CD14-positive monocyte (primary cell): Measurements from ENCODE around the gene RNF212B. TPM values are rescaled to one million over a fixed set of nuclear protein-coding genes. Genes with fewer than 3 reads are reported as not detected.
A peak's percentile ranks its signal among the peaks of the same experiment; 100 is the strongest.

ENCODE experiments used
- DNase-seq, 3 donors: peaks; one replicate each; pipeline ENCODE4 v3.0.0-alpha.2; 2011 to 2022
- H2AFZ ChIP-seq: 2 replicates; pipeline ENCODE4 v1.6.0; 2012; ENCODE audit warnings: mild to moderate bottlenecking, low read depth, low read length, inconsistent platforms; ENCODE audit not compliant: insufficient read depth, poor library complexity, severe bottlenecking
- H3K27ac ChIP-seq, 2 donors: 1 replicate in 1 of 2; 2 replicates in 1 of 2; pipeline ENCODE4 v1.5.1; 2012 to 2013; ENCODE audit warnings: low read length in 2 of 2, control low read depth in 1 of 2, inconsistent platforms in 1 of 2, low read depth in 1 of 2, mild to moderate bottlenecking in 1 of 2
- H3K27me3 ChIP-seq, 2 donors: one replicate each; pipeline versions ENCODE4 v1.6.0 to v1.6.1; 2011 to 2013; ENCODE audit warnings: low read length in 2 of 2; ENCODE audit not compliant: control insufficient read depth in 2 of 2, insufficient read depth in 2 of 2
- H3K36me3 ChIP-seq, 2 donors: replicated peaks in 1 of 2; 1 replicate in 1 of 2; 2 replicates in 1 of 2; pipeline versions ENCODE4 v1.5.1 to v1.6.1; 2012 to 2013; ENCODE audit warnings: low read length in 2 of 2, control low read depth in 1 of 2, inconsistent platforms in 1 of 2, mild to moderate bottlenecking in 1 of 2; ENCODE audit not compliant: insufficient read depth in 2 of 2, control insufficient read depth in 1 of 2
- H3K4me1 ChIP-seq, 2 donors: 1 replicate in 1 of 2; 2 replicates in 1 of 2; pipeline versions ENCODE4 v1.5.1 to v1.6.1; 2012 to 2013; ENCODE audit warnings: low read length in 2 of 2, control low read depth in 1 of 2, inconsistent platforms in 1 of 2, mild to moderate bottlenecking in 1 of 2, moderate library complexity in 1 of 2; ENCODE audit not compliant: insufficient read depth in 2 of 2, control insufficient read depth in 1 of 2
- H3K4me2 ChIP-seq: replicated peaks from 2 replicates; pipeline ENCODE3; 2012; ENCODE audit warnings: low read length, moderate library complexity, mild to moderate bottlenecking; ENCODE audit not compliant: poor library complexity, severe bottlenecking; ENCODE audit errors: extremely low read depth
- H3K4me3 ChIP-seq, 3 experiments: fragments of 200-600 bp in 1 of 3; sonication (generic) in 1 of 3; replicated peaks in 1 of 3; 1 replicate in 2 of 3; 2 replicates in 1 of 3; pipeline ENCODE4 v1.5.1; 2011 to 2013; ENCODE audit warnings: low read length in 3 of 3, mild to moderate bottlenecking in 3 of 3, control low read depth in 2 of 3, low read depth in 2 of 3, inconsistent platforms in 1 of 3, moderate library complexity in 1 of 3
- H3K79me2 ChIP-seq: 2 replicates; pipeline ENCODE4 v1.6.0; 2012; ENCODE audit warnings: mild to moderate bottlenecking, control low read depth, inconsistent platforms, low read length, moderate library complexity; ENCODE audit not compliant: insufficient read depth
- H3K9ac ChIP-seq: 2 replicates; pipeline ENCODE4 v1.6.0; 2017; ENCODE audit warnings: low read length, mild to moderate bottlenecking; ENCODE audit not compliant: insufficient read depth, poor library complexity, severe bottlenecking
- H3K9me3 ChIP-seq, 2 donors: replicated peaks in 1 of 2; 1 replicate in 1 of 2; 2 replicates in 1 of 2; pipeline versions ENCODE4 v1.5.1 to v1.6.1; 2012 to 2013; ENCODE audit warnings: low read length in 2 of 2, control low read depth in 1 of 2; ENCODE audit not compliant: control insufficient read depth in 1 of 2, insufficient read depth in 1 of 2
- H4K20me1 ChIP-seq: 2 replicates; pipeline ENCODE4 v1.6.0; 2012; ENCODE audit warnings: mild to moderate bottlenecking, low read length, control low read depth, moderate library complexity; ENCODE audit not compliant: insufficient read depth
- H3K27ac Mint-ChIP-seq, 7 donors: one replicate each; pipeline ENCODE4 v1.8.0; 2020; ENCODE audit warnings: mild to moderate bottlenecking in 7 of 7, mixed read lengths in 7 of 7, moderate library complexity in 6 of 7, inconsistent platforms in 2 of 7
- H3K27me3 Mint-ChIP-seq, 3 donors: one replicate each; pipeline ENCODE4 v1.8.0; 2021 to 2022; ENCODE audit warnings: low read depth in 3 of 3, mild to moderate bottlenecking in 3 of 3, mixed read lengths in 3 of 3, moderate library complexity in 3 of 3, inconsistent platforms in 1 of 3
- H3K36me3 Mint-ChIP-seq, 2 donors: one replicate each; pipeline ENCODE4 v1.8.0; 2020; ENCODE audit warnings: mixed read lengths in 2 of 2, inconsistent platforms in 1 of 2, mild to moderate bottlenecking in 1 of 2
- H3K4me1 Mint-ChIP-seq: one replicate; pipeline ENCODE4 v1.8.0; 2020; ENCODE audit warnings: mild to moderate bottlenecking, mixed read lengths
- H3K4me3 Mint-ChIP-seq, 2 donors: one replicate each; pipeline ENCODE4 v1.8.0; 2020; ENCODE audit warnings: mild to moderate bottlenecking in 2 of 2, mixed read lengths in 2 of 2, moderate library complexity in 1 of 2
- H3K9me3 Mint-ChIP-seq, 7 donors: one replicate each; pipeline ENCODE4 v1.8.0; 2020 to 2022; ENCODE audit warnings: mixed read lengths in 7 of 7, mild to moderate bottlenecking in 6 of 7, moderate library complexity in 6 of 7, inconsistent platforms in 2 of 7
- CTCF ChIP-seq: fragments of 200-600 bp; IDR thresholded peaks from one replicate; pipeline ENCODE4 v1.8.0; 2022; ENCODE audit warnings: antibody characterized with exemption, mild to moderate bottlenecking
- WGBS: methylation state at CpG from one replicate; pipeline ENCODE4 v1.1.5; 2013; ENCODE audit warnings: missing lambda C conversion rate; ENCODE audit not compliant: insufficient coverage; 5-methylcytosine and 5-hydroxymethylcytosine counted together
- intact Hi-C, 2 donors: fragments of 100-400 bp; cut with micrococcal nuclease; formaldehyde crosslinking; loops; one replicate each; pipeline versions ENCODE4 v1.15.0 to v1.15.1; 2023
- polyA plus RNA-seq, 3 donors: library from polyadenylated mRNA; depleted of rRNA in 1 of 3; unstranded in 2 of 3; stranded (reverse) in 1 of 3; fragments of 300-500 nt in 2 of 3; fragments of >200 nt in 1 of 3; fragmentation: Illumina TruSeq in 2 of 3; gene quantifications; 1 replicate in 2 of 3; 2 replicates in 1 of 3; pipeline ENCODE4 v1.2.3, GENCODE V29; 2012 to 2021

The RNF212B gene
- polyA plus RNA-seq, 3 donors: not detected

- TF ChIP-seq CTCF: no peak
- Histone ChIP-seq H3K9me3 (no peaks in the 10 kb centered on the region), H3K4me3 (no peak overlapping the region), H3K4me2 (no peak overlapping the region), H3K27me3 (no peaks in the 10 kb centered on the region), H3K36me3 (peaks cover 4 to 11% of the 10 kb centered on the region in 2 donors), H4K20me1 (no peaks in the 10 kb centered on the region), H3K4me1 (peaks cover 10 to 11% of the 10 kb centered on the region in 2 donors), H2AFZ (no peak overlapping the region), H3K27ac (no peak overlapping the region), H3K9ac (no peak overlapping the region), H3K79me2 (no peaks in the 10 kb centered on the region)
- Mint-ChIP-seq H3K9me3 (peaks cover 0 to 3% (median 0%) of the 10 kb centered on the region in 7 donors), H3K27me3 (peaks cover 0 to 2% (median 1%) of the 10 kb centered on the region in 3 donors), H3K4me3 (no peak overlapping the region), H3K27ac (no peak overlapping the region), H3K4me1 (peaks cover 12% of the 10 kb centered on the region), H3K36me3 (peaks cover 13 to 23% of the 10 kb centered on the region in 2 donors)
- intact Hi-C loops: no loop called here
- WGBS: no CpG with 5 or more reads among the region's 5 CpGs
- DNase-seq: no peak
These were observed 78.6 kb downstream of the RNF212B start for GRCh38 chr14:23316300-23316699.

GRCh38 chr14:23319746-23320583 lies 82.2 kb downstream of the RNF212B start:
- H3K27me3 Mint-ChIP-seq: peaks cover 0 to 2% (median 0%) of the 10 kb centered on the region in 3 donors

More at GRCh38 chr14:23319746-23320583, 82.2 kb downstream of the RNF212B start:
- Mint-ChIP-seq H3K4me3 (peak overlapping the region; percentile 90 to 92), H3K27ac (peak overlapping the region; percentile 98 to 100 (median 99)), H3K9me3 (peaks cover 0 to 3% (median 0%) of the 10 kb centered on the region in 7 donors), H3K36me3 (peaks cover 29 to 37% of the 10 kb centered on the region in 2 donors), H3K4me1 (peaks cover 25% of the 10 kb centered on the region)
- Histone ChIP-seq H3K79me2 (peaks cover 27% of the 10 kb centered on the region), H3K36me3 (peaks cover 22 to 25% of the 10 kb centered on the region in 2 donors), H3K9ac (peak overlapping the region; percentile 76), H2AFZ (peak overlapping the region; percentile 86), H3K4me2 (peak overlapping the region; percentile 74), H3K4me3 (peak overlapping the region; percentile 40 to 75 (median 45)), H3K4me1 (peaks cover 23 to 24% of the 10 kb centered on the region in 2 donors), H4K20me1 (peaks cover 20% of the 10 kb centered on the region), H3K27ac (peak overlapping the region; percentile 96 to 99), H3K27me3 (no peaks in the 10 kb centered on the region), H3K9me3 (no peaks in the 10 kb centered on the region)
- 60% methylated on average over 12 of the region's 17 CpGs for WGBS
- intact Hi-C loops: loop anchor here (2.0 to 10.0 kb wide), 6 partner anchors 13 to 245 kb away; partner anchors contain the start of genes ACIN1 (in 1 of the 2), AP1G2 (in 1 of the 2), BCL2L2 (in 1 of the 2) and C14orf119 (in 1 of the 2)
- DNase-seq: no peak
- TF ChIP-seq CTCF: no peak
